Lower leg skin (tissue), 4 donors: ENCODE results near the gene RAB3B. TPM values are rescaled to one million over a fixed set of nuclear protein-coding genes. Genes with fewer than 3 reads are reported as not detected.

Source experiments
- DNase-seq, 2 donors: peaks; one replicate each; pipeline ENCODE4 v3.0.0-alpha.2; 2019; ENCODE audit warnings: low spot score in 2 of 2
- H3K4me3 ChIP-seq: fragments of 200-600 bp; sonication (generic); 2 replicates; pipeline ENCODE4 v1.5.1; 2017; ENCODE audit warnings: mild to moderate bottlenecking, low read depth; ENCODE audit not compliant: poor library complexity, severe bottlenecking
- CTCF ChIP-seq, 3 donors: fragments of 450-650 bp; IDR thresholded peaks; one replicate each; pipeline ENCODE4 v1.5.1; 2016; ENCODE audit warnings: antibody characterized with exemption in 3 of 3, mild to moderate bottlenecking in 3 of 3, moderate library complexity in 2 of 3
- POLR2A ChIP-seq, 2 donors: fragments of 450-650 bp; IDR thresholded peaks; one replicate each; pipeline ENCODE4 v1.6.1; 2016 to 2017; ENCODE audit warnings: antibody characterized with exemption in 2 of 2, mild to moderate bottlenecking in 1 of 2, moderate library complexity in 1 of 2
- WGBS, 2 donors: methylation state at CpG; one replicate each; pipeline ENCODE4 v1.1.5; 2018; 5-methylcytosine and 5-hydroxymethylcytosine counted together
- intact Hi-C: fragments of 100-400 bp; cut with DNase I; formaldehyde crosslinking; loops from one replicate; pipeline ENCODE4 v1.15.0; 2023; ENCODE audit warnings: low total_unique reads
- total RNA-seq, 4 donors: library from RNA; depleted of rRNA; stranded (reverse); fragments of >200 nt; gene quantifications; one replicate each; pipeline ENCODE4 v1.1.0, GENCODE V29; 2016

The RAB3B gene
- total RNA-seq, 4 donors from 2014 or later = 2.4 to 13.7 (median 4.3) TPM

- TF ChIP-seq CTCF (IDR thresholded peaks at IDR 0.05) (no peak), POLR2A (IDR thresholded peaks at IDR 0.05) (no peak)
- DNase-seq = no peak
- no peak overlapping the region for H3K4me3 ChIP-seq
- intact Hi-C loops = no loop called here
- 59 to 67% methylated on average over 4 of the region's 4 CpGs for WGBS, 2 donors
These were observed 83.3 kb downstream of the RAB3B start for GRCh38 chr1:51907079-51907702.

GRCh38 chr1:51906306-51907078 is 84.0 kb downstream of the RAB3B start:
- DNase-seq = no peak
- no peak overlapping the region for H3K4me3 ChIP-seq
- intact Hi-C loops = no loop called here
- 63 to 78% methylated on average over 4 of the region's 4 CpGs for WGBS, 2 donors
- TF ChIP-seq POLR2A (IDR thresholded peaks at IDR 0.05) (no peak), CTCF (IDR thresholded peaks at IDR 0.05) (no peak)

- TF ChIP-seq POLR2A (IDR thresholded peaks at IDR 0.05) = no peak
- TF ChIP-seq CTCF (IDR thresholded peaks at IDR 0.05) = no peak
- intact Hi-C loops = no loop called here
- DNase-seq = no peak
- H3K4me3 ChIP-seq = no peak overlapping the region
- WGBS, 2 donors = 78 to 81% methylated on average over 5 of the region's 5 CpGs
These were observed 88.0 kb downstream of the RAB3B start for GRCh38 chr1:51902456-51902855.

GRCh38 chr1:51901151-51901550 is 89.3 kb downstream of the RAB3B start:
- no peak for DNase-seq
- H3K4me3 ChIP-seq = no peak overlapping the region
- intact Hi-C loops = no loop called here
- TF ChIP-seq CTCF (IDR thresholded peaks at IDR 0.05) (no peak), POLR2A (IDR thresholded peaks at IDR 0.05) (no peak)
- WGBS, 2 donors = 96 to 98% methylated on average over 4 of the region's 4 CpGs

- intact Hi-C loops = loop anchor here (5.0 kb wide), 1 partner anchor 98 kb away; no protein-coding TSS in a partner anchor
- no peak for DNase-seq
- TF ChIP-seq CTCF (IDR thresholded peaks at IDR 0.05) (no peak), POLR2A (IDR thresholded peaks at IDR 0.05) (no peak)
- 74 to 77% methylated on average over 10 of the region's 10 CpGs for WGBS, 2 donors
- H3K4me3 ChIP-seq = no peak overlapping the region
These were observed 91.5 kb downstream of the RAB3B start for GRCh38 chr1:51899022-51899421.
